NCI-H510A (cell line): ENCODE measurements around the gene SUN2.

Source experiments
- DNase-seq: peaks from one replicate; lab custom pipeline; 2025; lab: John Stamatoyannopoulos, UW

Gene SUN2

DNA sequence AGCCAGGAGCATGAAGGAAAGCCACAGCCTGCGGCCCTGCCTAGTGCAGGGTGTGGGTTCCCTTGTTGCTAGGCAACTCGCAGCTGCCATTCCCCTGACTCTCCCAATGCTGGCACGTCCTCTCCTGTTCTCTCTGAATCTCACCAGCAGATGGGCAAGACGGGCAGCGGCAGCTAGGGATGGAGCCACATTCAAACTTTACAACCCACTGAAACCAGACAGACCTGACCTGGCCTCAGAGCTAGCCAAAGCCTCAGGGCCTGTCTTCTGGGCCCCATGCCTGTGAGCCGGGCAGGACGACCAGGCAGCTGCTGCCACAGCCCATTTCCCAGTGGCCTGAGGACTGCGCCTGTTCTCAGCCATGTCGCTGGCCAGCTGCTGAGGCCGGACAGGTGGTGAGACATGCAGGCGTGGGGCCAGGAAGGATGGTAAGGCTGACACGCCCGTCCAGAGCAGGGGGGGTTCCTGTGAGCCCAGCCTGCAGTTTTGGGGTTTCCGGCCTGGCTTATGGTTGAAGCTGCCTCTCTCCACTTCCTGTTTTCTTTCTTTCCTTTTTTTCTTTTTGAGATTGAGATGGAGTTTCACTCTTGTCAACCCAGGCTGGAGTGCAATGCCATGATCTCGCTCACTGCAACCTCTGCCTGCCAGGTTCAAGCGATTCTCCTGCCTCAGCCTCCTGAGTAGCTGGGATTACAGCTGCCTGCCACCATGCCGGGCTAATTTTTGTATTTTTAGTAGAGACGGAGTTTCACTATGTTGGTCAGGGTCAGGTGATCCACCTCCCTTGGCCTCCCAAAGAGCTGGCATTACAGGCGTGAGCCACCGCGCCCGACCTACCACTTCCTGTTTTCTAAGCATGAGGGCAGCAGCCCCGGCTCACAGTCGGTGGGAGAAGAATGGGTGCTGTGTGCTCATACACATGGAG, 4.1 kb downstream of the SUN2 start:
- DNase-seq = no peak

DNA sequence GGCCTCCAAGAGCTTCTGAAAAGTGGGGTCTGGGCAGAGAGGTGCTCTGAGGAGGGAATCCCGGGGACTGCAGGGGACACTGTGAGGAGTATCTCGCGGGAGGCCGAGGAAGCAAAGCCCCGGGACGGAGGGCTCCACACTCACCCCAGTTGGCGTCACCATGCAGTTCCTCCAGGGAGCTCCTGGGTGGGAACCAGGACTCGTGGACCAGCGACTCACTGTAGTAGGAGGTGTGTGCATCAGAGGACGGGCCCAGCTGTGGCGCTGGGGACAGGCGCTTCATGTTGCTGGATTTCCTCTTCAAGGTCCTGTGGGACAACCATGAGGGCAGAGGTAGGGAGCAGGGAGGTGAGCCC, 4.8 kb downstream of the SUN2 start:
- DNase-seq = no peak

DNA sequence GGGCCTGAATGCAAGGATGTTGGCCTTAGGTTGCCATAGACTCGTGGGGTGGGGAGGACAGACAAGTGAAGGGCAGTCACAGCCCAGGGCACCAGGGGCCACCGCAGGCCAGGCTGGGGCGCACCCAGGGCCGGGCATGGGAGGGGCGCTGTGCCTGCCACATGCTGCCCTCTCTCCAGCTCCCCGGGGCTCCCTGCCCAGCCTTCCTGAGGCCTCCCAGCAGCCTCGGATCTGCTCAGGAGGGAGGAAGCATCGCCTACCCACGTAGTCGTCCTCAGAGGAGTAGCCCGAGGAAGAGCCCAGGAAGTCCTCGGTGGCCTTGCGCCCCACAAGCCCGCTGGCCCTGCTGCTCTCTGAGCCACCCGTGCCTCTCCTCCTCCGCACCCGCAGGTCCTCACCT, 5.2 kb downstream of the SUN2 start:
- no peak for DNase-seq

DNA sequence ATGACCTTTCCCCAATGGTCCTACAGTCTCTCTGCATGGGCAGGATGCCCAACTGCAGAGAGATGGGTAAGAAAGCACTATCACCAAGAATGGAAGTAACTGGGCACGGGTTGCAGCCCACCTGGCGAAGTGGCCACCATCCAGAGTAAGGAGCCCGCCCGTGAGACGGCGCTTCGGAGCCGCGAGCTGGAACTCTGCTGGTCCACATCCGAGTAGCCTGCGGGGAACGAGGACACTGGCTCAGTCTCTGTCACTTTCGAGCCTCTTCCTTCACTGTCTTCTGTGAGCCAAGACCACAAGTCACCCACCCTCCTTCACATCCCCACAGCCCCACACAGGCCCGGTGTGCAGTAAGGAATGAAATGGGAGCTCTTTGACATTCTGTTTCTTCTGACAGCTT, 5.7 kb downstream of the SUN2 start:
- no peak for DNase-seq

DNA sequence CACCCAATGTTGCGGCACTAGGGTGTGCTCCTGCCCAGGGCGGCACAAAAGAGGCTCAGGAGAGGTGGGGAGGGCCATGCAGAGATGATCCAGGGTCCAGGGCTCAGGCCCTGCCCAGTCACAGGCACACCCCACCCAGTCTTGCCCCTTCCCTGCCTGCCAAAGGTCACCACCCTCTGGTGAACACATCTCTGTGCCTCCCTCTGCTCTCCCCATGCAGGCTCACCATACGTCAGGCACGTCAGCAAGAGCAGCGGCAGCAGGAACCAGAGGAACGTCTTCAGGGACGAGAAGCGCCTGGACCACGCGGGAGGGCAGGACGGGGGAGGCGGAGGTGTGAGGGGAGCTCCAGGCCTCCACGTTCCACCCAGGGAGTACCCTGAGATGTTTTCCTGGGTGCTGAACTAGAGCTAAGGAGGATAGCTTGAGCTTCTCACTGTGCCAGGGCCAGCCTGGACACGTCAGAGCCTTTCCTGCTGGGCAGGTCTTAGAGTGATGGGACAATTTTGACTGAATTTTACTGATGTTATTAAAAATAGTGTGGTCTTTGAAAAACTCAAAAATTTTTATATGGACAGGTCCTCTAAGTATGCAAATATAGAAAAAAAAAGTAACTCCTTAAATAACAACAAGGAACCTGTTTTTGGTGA, 7.2 kb downstream of the SUN2 start:
- no peak for DNase-seq

DNA sequence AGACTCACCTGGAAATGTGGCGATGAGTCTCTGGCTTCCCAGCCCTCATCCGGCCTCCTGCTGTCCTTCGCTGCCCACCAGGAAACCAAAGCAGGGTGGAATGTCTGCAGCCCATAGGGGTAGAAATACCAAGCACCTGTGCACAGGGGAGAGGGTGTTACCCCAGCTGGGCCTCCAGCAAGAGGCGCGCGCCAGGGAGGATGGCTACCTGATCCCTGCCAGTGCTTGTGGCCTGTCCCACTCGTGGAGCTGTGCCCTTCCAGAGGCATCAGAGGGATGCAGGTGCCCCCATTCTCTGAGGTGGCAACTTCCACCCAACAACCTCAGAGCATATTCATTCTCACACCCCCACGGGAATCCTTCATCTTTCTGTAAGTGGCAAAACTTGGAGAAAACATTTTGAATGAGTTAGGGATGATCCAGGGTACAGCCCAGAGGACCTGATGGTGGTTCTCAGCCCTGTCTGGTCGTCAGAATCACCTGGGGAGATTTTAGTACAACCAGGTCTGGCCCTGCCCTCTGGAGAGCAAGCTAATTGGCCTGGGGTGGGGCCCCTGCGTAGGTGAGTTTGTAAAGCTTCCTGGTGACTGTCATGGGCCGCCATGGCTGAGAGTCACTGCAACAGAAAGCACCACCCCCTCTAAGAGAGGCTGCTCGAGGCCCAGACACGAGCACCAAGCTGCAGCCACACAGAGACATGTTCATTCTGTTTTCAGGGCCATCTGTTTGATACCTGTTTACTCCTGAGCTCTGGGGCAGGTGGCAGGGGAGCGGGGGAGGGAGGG, 9.9 kb downstream of the SUN2 start:
- peak; percentile 91 for DNase-seq

DNA sequence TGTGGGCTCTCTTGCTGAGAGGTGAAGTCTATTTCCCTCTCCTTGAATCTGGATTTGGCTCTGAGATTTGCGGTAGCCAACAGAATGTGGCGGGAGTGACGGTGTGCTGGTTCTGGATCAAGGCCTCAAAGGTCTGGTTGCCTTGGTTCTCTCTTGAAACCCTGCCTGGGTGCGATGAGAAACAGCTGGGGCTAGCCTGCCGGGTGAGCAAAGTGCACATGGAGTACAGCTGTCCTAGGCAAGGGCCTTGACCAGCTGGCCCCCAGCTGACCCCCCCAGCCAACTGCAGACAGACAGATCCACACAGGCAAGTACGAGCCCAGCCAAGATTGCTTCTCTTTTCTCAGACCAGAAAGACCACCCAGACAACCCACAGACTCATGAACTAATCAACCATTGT, 10.8 kb downstream of the SUN2 start:
- no peak for DNase-seq

DNA sequence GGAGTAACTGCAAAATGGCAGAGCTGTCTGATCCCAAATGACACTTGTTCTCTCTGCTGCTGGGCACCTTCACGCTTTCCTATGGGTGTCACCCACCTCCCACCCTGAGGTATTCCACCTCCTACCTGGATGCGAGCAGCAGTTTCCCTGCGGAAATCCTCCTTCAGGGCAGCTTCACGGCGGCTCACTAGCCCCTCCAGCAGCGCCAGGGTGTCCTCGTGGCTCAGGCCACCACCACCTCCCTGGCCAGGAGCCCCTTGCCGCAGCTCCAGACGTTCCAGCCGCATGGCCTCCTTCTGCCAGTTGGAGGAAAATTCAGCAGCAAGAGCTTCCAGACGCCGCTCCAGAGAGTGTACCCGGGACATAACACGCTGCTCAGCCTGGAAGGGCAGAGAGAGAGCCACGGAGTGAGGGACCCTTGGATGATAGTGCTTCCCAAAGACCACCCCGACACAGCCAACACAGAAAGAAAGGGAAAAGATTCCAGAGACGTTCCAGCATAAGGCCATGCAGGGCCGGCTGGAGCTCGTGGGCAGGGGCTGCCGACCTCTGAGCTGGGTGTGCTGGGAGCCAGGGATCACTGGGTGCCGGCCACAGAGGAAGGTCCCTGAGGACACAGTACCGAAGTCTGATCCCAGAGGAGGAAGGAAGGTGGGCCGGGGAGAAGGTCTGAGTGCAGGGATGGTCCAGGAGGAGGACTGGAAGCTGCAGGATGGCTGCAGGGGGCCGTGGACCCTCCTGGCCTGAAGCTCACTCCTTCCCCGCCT, 13.4 kb downstream of the SUN2 start:
- no peak for DNase-seq

DNA sequence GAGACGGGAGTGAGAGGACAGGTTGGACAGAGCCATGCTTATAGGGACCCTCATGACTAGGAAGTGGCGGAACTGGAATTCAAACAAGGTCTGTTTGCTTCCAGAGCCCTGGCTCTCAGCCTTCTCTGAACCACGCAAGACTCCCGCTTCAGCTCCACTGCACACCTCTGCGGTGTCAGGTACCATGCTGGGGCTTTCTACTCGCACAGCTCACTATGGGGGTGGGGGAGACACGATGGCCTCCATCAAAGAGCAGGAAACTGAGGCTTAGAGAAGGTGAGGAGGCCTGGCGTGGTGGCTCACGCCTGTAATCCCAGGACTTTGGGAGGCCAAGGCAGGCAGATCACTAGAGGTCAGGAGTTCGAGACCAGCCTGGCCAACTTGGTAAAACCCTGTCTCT, 14.2 kb downstream of the SUN2 start:
- no peak for DNase-seq

DNA sequence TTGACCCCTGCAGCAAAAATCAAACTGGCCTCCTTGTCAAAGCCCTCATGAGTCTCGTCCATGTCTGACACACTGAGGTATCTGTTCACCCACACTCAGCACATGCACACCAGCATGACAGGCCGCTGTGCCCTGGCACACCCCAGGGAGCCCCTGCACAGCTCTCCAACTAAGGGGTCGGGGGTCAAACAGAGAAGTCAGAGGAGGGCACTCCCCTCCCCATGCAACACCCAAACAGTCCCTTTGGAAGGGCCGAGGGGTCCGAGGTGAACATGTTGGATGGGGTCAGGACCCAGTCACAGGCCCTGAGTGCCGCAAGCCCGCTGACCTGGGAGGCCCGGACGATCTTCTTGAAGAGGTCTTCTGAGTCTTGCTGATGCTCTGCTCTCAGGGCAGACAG, 14.6 kb downstream of the SUN2 start:
- no peak for DNase-seq

DNA sequence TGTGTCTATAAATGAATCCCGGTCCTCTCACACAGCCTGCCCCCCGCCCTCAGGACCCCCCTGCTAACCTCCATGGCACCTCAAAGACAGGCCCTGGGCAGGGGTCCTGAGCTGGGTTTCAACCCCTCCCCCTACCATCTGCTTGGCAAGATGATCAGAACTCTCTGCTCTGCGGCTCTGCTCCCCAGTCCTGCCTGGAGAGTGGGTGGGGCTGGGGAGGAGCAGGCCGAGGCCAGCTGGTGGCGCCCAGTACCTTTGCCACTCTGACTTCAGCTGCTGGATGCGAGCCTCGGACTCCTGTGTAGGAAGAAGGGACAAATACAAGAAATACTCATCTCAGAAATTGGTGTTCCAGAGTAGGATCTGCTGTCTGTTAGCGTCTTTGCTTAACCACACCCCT, 15.0 kb downstream of the SUN2 start:
- no peak for DNase-seq

DNA sequence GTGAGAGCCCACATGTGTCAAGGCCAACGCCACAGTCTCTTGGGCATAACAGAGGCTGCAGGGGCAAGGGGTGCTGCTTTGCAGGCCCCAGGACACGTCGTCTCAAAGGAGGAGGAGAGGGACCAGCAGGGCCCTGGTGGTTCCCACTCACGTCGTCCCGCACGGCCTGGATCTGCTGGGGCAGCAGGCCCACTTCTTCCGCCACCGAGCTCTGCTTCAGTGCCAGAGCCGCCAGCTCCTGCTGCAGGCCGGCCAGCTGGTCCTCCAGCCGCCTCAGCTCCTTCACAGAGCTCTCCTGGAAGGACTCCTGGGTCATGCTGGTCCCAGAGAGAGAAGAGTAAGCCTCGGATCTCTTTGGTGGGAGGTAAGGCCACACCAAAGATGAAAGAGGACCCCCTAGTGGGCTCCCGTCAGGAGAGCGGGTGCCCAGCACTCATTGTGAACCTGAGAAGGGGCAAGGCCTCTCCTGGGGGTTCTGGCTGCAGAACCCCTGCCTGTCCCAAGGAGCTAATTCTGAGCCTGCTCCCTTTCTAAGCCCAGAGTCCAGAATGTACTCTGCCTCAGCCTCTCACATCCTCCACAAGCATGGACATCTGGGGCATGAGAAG, 15.6 kb downstream of the SUN2 start:
- no peak for DNase-seq

DNA sequence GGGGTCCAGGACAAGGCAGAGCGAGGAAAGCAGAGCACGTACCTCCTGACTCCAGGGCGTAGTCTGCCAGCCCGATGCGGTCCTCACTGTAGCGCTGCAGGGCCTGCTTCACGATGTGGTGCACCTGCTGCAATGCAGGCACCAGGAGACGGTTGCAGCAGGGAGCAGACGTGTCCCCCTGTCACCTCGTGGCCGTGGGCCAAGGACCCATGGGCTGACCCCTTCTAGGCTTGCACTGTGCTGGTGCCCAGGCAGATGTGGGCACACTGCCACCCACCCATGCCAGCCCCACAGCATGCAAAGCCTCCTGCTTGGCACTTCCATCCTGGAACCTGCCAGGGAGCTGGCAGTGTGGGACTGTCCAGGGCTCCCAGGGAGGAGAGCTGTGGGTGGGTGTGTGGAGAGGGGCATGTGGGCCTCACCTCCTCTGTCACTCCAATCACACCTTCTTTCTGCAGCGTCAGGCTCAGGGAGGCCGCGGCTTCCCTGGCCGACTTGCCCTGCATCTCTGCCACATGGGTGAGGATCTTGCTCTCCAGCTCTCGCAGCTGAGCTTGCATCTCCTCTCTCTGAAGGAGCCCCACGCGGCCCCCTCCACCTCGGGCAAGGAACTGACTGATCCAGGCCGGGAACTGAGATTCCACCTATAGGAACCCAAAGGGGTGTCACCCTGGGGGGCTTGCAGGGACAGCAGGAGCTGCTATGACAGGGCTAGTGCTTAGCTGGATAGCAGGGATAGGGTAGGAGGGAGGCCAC, 16.3 kb downstream of the SUN2 start:
- no peak for DNase-seq

DNA sequence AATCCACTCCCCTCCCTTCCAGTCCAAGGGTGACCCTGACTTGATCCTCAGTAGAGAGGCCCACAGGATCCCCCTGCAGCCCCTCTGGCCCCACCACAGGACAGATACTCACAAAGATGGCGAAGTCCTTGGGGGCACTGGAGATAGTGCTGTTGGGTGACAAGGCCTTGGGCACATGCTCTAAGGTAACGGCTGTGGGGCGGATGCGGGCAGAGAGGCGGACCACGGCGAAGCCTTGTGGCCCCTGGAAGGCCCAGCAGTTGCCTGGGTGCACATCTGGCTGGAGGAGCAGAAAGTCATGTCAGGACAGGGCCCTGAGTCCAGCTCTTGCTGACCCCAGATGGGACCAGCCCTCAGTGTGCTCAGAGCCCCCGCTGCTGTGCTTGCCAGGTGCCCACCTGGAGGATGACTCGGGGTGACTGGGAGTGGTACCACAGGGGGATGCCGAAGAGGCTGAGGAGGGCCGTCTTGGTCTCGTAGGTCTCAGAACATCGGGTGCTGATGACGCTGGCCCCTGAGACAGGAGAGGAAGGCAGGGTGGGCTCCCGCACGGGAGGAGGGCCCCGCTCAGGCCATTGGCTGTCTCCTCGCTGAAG, 17.2 kb downstream of the SUN2 start:
- no peak for DNase-seq

DNA sequence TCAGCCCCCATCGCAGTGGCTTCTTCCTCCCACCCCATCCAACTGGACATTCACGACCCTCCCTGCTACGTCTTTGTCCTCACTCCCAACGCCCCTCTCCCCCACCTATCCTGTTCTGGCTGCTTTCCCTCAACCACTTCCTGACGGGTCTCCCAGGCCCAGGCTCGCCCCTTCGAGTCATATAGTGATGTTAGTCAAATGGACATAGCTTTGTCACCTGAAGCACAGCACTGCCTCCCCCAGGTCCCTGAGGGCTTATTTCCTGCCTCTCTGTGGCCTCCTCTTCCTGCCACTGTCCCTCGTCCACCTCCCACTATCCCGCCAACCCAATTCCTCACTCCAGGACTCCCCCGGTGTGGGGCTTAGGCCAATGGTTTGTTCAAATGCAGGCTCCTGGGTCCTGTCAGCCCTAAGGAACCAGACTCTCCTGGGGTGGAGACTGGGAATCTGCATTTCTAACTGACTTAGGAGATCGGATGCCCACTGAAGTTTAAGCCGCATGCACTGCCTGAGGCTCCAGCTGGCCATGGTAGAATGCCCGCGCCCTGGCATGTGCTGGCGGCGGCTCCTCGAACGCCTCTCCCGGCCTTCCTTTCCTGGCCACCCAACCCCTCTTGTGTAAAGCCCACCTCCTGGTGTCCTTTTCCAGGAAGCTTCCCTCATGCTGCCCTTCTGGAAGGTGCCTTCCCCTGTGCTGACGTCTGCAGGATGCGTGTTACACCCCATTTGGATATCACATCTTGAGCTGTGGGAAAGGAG, 18.3 kb downstream of the SUN2 start:
- no peak for DNase-seq

DNA sequence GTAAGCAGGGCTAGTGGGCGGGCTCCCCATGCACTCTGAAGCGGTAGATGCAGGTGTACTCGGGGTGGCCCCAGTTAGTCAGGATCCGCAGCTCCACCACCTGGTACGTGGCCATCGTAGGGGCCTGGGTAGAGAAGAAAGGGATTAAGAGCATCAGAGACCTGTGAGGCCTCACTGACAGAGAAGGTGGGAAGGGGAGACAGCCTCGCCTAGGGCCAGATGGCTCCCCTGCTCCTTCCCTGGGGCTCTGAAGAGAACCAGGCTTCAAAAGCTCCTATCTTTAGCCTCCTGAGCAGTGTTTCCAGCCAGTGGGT, 19.6 kb downstream of the SUN2 start:
- DNase-seq = no peak

DNA sequence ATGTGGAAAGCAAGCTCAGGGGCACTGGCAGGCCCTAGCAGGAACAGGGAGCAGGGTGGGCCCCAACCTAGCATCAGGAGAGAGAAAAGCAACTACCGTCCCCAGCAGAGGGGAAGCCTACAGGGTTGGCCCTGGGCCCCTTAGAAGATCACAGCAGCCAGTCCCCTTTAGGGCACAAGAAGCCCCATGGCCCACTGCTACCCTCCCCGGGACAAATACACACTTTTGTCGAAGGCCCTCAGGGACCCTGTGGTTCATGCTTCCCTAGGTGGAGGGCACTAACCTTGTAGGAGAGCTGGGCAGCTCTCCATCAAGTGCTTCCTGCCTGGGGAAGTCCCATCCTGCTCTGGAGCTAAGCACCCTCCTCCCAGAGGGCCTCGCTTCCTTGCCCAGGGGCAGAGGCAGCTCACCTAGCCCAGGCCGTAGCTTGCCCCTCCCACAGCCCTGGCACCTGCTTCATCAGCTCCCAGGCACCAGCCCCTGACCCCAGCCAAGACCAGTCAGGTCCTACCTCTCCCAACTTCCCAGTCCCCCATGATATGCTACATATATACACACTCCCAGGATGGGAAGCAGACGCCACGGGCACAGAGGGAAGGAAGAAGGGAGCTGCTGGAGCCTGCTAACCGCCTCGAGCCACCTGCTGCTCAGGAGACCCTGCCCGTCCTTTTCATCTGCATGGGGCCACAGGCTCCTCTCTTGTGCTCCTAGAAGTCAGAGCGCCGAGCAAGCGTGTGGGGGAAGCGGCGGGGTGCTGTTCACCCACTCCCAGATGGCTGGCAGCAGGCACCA, 20.1 kb downstream of the SUN2 start:
- DNase-seq = no peak

DNA sequence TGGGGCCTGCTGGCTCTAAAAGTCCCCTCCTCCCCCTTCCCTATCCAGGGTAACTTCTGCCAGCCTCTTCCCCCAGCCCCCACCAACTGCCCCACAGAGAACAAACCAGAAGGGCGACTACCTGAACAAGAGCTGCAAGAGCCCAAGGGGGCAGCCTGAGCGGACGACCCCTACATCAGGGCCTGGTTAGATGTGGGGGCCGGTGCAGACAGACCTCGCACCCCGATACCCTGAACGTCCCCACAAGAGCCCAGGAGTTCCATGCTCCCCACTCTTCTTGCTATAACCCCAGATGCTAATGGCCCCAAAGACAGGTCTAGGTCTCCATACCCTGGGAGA, 20.7 kb downstream of the SUN2 start:
- DNase-seq = no peak

DNA sequence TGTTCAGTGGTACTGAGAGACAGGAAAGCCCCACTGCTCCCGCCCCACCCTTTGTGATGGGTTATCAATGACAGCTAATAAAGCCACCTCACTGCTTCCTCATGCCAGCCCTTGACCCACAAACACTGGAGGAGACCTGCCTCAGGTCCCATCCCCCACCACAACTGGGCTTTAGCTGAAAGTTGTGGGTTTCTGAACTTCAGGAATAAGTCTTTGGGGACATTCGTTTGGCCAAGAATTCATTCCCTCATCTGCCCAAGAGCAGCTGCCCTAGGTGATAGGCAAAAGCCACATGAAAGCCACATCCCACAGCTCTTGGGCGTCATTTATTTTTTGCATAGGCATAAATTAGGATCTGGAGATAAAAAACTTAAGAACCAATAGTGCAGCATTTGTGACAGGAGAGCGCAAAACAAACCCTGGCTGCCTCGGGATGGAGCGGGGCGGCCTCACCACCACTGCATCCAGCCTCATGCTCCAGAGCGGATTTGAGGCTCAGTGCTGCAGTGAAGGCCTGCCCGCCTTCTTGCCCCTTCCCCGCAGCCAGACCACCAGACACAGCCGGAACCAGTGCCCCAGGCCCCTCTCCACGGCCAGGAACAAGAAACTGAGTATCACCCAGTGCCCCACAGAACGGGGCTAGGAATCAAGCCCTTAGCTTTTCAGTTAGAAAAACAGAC, 21.2 kb downstream of the SUN2 start:
- no peak for DNase-seq
